Stimulated activated CD8-positive, alpha-beta memory T cell treated with anti-CD3 and anti-CD28 coated beads, Interleukin-4, amount 100 ng/mL, for 4 hours (primary cell): ENCODE results near the gene MTA1.

Experiments
- DNase-seq, 2 donors: peaks; one replicate each; pipeline ENCODE4 v3.0.0-alpha.2; 2020; ENCODE audit warnings: low read depth in 2 of 2, low spot score in 1 of 2

The MTA1 gene

DNA sequence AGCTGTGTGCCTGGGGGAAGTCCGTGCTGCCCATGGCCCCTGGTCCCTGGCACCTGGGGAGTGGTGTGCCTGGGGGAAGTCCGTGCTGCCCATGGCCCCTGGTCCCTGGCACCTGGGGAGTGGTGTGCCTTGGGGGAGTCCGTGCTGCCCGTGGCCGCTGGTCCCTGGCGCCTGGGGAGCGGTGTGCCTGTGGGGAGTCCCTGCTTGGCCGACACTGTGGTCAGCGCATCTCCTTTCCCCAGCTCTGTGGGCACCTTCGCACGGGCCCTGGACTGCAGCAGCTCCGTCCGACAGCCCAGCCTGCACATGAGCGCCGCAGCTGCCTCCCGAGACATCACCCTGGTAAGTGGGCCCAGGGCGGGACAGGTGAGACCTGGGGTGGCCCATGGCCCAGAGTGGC is 40.5 kb downstream of the MTA1 start:
- DNase-seq: no peak

GRCh38 chr14:105460616-105461015 is 41.0 kb downstream of the MTA1 start:
- no peak for DNase-seq

- DNase-seq: no peak
These were observed 42.3 kb downstream of the MTA1 start for GRCh38 chr14:105461903-105462302.

- DNase-seq: no peak
These were observed 44.9 kb downstream of the MTA1 start for GRCh38 chr14:105464501-105464900.

DNA sequence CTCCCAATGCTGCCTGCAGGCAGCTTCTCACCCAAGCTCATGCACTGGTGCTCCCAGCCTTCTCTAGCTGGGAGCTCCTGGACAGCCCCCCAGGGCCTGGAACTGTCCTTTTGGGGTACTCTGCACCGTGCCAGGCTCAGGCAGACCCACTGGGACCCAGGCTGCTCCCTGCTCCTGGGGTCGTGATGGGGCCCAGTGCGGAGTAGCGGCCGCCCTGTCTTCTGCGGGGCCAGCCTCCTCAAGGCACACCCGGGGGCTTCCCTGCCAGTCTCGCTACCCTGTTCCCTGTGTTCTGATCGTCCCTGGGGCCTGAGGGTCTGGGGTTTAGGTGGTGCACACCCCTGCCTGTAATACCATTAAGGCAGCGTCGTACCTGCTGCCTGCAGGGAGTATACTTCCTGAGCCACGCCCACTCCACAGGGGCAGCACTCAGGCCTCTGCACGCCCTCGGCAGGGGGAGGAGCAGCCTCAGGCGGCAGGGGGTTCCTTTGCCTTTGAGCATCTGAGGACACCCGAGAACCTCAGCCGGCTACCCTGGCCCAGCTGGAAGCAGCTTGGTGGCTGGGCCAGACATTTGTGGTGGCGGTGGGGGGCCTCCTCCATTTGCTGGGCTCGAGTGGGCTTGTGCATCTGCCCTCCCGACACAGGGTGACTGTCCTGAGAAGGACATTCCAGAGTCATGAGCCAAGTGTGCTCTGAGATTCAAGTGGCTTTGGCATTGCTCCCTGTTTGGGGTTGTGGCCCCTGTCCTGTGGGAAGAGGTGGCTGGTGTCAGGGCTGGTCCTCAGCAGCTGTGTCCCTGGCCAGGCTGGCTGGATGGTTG is 45.8 kb downstream of the MTA1 start:
- DNase-seq: no peak

DNA sequence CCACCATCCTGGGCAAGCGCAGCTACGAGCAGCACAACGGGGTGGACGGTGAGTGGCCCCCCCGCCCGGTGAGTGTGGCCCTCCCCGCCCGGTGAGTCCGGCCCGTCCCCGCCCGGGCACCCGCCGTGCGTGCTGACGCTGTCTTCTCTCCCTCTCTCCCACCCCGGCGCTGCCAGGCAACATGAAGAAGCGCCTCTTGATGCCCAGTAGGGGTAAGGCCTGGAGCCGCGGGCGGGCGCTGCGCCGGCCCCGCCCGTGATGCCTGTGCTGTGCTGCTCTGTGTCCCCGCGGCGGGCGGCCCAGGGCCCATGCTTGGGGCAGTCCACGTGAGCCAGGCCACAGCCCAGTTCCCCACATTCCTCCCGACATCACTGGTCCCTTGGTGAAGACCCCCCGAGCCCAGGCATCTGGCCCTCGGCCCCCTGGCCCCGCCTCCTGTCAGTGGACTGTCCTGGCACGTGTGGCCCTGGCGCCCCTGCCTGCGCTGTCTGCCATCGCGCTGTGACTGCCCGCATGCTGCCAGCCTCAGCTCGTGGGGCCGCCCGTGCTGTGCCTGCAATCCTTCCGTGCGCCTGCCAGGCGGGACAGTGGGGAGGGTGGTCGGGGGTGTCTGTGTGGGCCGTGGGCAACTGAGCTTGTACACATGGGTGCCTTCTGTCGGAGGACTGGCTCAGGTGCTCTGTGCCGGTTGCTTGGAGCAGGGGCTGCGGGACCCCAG is 47.1 kb downstream of the MTA1 start:
- DNase-seq: no peak

DNA sequence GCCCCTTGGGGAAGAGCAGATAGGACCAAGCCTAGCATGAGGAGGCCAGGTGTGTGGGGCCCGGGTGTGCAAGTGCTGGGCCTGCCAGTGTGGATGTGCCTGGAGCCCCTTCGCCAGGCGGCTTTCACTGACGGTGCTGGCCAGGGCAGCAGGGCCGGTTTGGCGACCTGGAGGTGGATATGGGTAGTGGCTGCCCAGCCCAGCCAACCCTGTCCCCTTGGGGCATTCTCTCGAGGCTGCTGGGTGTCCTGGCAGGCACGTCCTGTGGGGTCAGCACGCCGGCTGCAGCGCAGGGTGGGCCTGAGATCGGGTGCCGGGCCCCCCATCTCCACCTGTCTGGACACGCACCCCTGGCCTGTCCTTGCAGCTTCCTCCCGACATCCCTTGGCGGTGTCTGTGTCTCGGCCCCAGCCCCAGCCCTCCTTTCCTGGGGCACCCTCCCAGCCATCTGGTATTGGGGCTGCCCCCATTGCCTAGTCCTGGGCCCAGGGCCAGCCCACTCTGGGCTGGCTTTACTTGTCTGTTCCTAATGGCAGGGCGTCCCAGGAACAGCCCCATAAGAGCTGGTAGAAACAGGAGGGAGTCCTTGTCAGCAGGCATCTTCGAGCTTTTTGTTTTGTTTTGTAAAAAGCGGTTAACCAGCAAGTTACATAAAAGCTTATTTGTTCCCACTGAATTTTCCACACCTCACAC is 47.8 kb downstream of the MTA1 start:
- DNase-seq: no peak

- DNase-seq: no peak
These were observed 48.4 kb downstream of the MTA1 start for GRCh38 chr14:105467942-105468471.

- no peak for DNase-seq
These were observed 49.1 kb downstream of the MTA1 start for GRCh38 chr14:105468621-105469241.

DNA sequence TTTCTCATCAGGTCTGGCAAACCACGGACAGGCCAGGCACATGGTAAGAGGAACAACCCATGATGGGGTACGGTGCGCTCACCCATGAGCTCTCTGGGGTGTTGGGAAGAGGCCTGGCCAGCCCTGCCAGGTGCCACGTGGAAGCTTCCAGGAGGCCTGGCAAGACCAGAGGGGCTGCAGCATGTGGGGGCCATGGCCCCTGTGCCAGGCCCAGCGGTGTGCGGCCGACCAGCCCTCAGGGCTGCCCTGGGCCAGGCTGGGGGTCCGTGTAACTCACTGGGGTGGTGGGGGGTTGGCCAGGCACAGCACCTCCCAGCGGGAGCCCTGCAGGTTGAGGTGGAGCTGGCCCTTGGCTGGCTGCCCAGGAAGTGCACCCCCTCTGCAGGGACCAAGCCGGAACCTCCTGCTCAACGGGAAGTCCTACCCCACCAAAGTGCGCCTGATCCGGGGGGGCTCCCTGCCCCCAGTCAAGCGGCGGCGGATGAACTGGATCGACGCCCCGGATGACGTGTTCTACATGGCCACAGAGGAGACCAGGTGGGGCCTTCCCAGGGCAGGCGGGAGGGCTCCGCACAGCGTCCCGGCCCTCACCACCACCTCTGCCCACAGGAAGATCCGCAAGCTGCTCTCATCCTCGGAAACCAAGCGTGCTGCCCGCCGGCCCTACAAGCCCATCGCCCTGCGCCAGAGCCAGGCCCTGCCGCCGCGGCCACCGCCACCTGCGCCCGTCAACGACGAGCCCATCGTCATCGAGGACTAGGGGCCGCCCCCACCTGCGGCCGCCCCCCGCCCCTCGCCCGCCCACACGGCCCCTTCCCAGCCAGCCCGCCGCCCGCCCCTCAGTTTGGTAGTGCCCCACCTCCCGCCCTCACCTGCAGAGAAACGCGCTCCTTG is 50.1 kb downstream of the MTA1 start:
- DNase-seq: no peak

- DNase-seq: no peak
These were observed 51.0 kb downstream of the MTA1 start for GRCh38 chr14:105470350-105471296.

- no peak for DNase-seq
These were observed 51.7 kb downstream of the MTA1 start for GRCh38 chr14:105471297-105471821.

GRCh38 chr14:105471823-105472485 is 52.3 kb downstream of the MTA1 start:
- no peak for DNase-seq

DNA sequence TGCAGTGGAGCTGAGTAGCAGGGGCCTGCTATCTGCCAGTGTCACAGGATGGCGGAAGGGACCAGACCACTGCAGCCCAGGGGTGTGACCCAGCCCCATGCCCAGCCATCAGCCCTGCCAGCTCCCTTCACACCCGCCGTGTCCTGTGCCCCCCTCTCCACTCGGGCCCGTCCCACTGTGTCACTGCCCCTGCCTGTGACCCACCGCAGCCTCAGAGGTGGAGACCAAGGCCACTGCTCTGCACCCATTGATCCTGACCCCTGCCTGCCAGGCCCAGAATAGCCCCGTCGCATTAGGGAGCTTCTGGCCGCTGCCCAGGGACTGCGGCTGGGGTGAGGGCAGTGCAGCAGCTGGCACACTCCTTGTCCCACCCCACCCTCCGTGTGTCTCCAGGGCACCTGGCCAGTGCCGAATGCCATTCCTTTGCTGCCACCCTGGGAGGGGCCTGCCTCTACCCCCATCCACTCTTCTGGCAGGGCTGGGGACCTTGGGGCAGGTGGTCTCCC is 52.9 kb downstream of the MTA1 start:
- DNase-seq: no peak

- DNase-seq: no peak
These were observed 53.5 kb downstream of the MTA1 start for GRCh38 chr14:105473033-105473676.

DNA sequence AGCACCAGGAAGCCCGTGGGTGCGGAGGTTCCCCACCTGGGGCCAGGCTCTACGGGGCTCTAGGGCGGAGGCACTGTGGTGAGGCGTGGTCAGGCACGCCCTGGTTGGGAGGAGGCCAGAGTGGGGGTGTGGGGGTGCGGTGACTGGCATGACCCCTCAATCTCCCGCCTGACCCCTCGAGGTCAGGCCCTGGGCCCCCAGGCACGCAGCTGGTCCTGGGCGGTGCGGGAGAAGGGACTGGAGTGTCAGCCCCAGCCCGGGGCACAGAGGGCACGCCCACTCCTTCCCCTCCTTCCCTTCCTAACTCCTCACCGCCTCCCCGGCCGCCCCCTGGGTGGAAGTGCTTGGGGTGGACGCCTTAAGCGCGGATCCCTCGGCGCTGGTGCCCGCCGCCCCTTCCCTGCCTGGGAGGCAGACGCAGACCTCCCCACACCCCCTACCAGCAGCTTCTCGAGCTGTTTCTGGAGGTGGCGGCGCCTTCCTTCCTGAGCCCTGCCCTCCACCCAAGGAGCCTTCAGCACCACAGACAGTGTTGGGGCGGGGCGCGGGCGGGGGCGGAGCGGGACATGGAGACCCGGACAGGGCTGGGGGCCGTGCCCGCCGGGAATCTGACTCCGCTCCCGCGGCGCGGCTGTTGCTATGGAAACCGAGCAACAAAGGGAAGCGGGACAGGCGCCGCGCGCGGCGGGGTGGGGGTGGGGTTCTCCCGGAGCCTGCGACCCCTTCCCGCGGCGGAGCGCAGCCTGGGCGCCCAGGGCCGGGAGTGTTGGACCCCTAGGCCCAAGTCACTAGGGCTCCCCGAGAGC is 54.3 kb downstream of the MTA1 start:
- no peak for DNase-seq
